Endothelial cell of umbilical vein (primary cell): ENCODE data around the gene STK10. TPM values are rescaled to one million over a fixed set of nuclear protein-coding genes. Genes with fewer than 3 reads are reported as not detected.

Experiments used
- BruUV-seq: library from RNA; stranded (reverse); fragments of 400-500 nt; replicated peaks from 2 replicates; lab custom pipeline; 2021; lab: Mats Ljungman, UMichigan
- CTCF ChIA-PET: fragments of 300-600, 350-600 bp; sonication (Branson Sonifier 250); formaldehyde crosslinking; loops from one replicate; lab custom pipeline; 2021; ENCODE audit warnings: antibody characterized with exemption, inconsistent platforms; lab: Charles Lee
- POLR2A ChIA-PET: fragments of 300-600, 350-600 bp; sonication (Branson Sonifier 250); formaldehyde crosslinking; loops from one replicate; lab custom pipeline; 2021; ENCODE audit warnings: antibody characterized with exemption, inconsistent platforms; lab: Charles Lee
- DNase-seq: peaks from one replicate; pipeline ENCODE4 v3.0.0-alpha.2; 2011; ENCODE audit warnings: low read depth, low spot score
- FAIRE-seq: peaks from 2 replicates; lab custom pipeline; 2011; peaks lifted over from hg19 to GRCh38; lab: Jason Lieb, UNC
- H2AFZ ChIP-seq: 2 replicates; pipeline ENCODE4 v1.6.0; 2012; ENCODE audit warnings: low read depth, low read length, control low read depth, inconsistent platforms
- H3K27ac ChIP-seq: 2 replicates; pipeline ENCODE4 v1.5.1; 2011; ENCODE audit warnings: low read depth, mild to moderate bottlenecking, control low read depth, low read length, moderate library complexity; ENCODE audit not compliant: insufficient read depth
- H3K27me3 ChIP-seq, 2 experiments: 2 replicates each; pipeline versions ENCODE4 v1.6.0 to v1.6.1; 2011; ENCODE audit warnings: low read length in 2 of 2, mixed read lengths in 1 of 2; ENCODE audit not compliant: control insufficient read depth in 2 of 2, insufficient read depth in 2 of 2
- H3K36me3 ChIP-seq, 2 experiments: 2 replicates in 1 of 2; 3 replicates in 1 of 2; pipeline ENCODE4 v1.5.1; 2011; ENCODE audit warnings: low read length in 2 of 2, mild to moderate bottlenecking in 1 of 2, moderate library complexity in 1 of 2; ENCODE audit not compliant: control insufficient read depth in 2 of 2, insufficient read depth in 2 of 2; ENCODE audit errors: extremely low read depth in 1 of 2
- H3K4me1 ChIP-seq: 3 replicates; pipeline ENCODE4 v1.5.1; 2011; ENCODE audit warnings: mild to moderate bottlenecking, low read length; ENCODE audit not compliant: control insufficient read depth, insufficient read depth; ENCODE audit errors: extremely low read depth
- H3K4me2 ChIP-seq: 2 replicates; pipeline ENCODE4 v1.6.1; 2011; ENCODE audit warnings: low read length, control low read depth, mixed read lengths; ENCODE audit not compliant: insufficient read depth
- H3K4me3 ChIP-seq, 3 experiments: fragments of 200-600 bp in 1 of 3; sonication (generic), shearing (Covaris generic) in 1 of 3; replicated peaks in 1 of 3; 2 replicates each; pipeline ENCODE4 v1.5.1; 2011 to 2016; ENCODE audit warnings: control low read depth in 3 of 3, low read length in 3 of 3, mild to moderate bottlenecking in 2 of 3, inconsistent platforms in 1 of 3, low read depth in 1 of 3, moderate library complexity in 1 of 3; ENCODE audit not compliant: insufficient read depth in 1 of 3
- H3K79me2 ChIP-seq: 2 replicates; pipeline ENCODE4 v1.6.0; 2012; ENCODE audit warnings: low read length, inconsistent platforms; ENCODE audit not compliant: control insufficient read depth, insufficient read depth
- H3K9ac ChIP-seq: replicated peaks from 2 replicates; pipeline ENCODE3; 2011; ENCODE audit warnings: low read length, control low read depth; ENCODE audit not compliant: insufficient read depth; ENCODE audit errors: extremely low read depth
- H3K9me1 ChIP-seq: replicated peaks from 3 replicates; pipeline ENCODE4 v1.6.0; 2011; ENCODE audit warnings: mild to moderate bottlenecking, low read length; ENCODE audit not compliant: control insufficient read depth, insufficient read depth; ENCODE audit errors: extremely low read depth
- H3K9me3 ChIP-seq: replicated peaks from 2 replicates; pipeline ENCODE4 v1.5.1; 2012; ENCODE audit warnings: low read length, inconsistent platforms; ENCODE audit not compliant: control insufficient read depth, insufficient read depth
- H4K20me1 ChIP-seq: replicated peaks from 2 replicates; pipeline ENCODE3; 2011; ENCODE audit warnings: mild to moderate bottlenecking, low read length; ENCODE audit not compliant: control insufficient read depth, insufficient read depth; ENCODE audit errors: extremely low read depth
- CTCF ChIP-seq, 2 donors: IDR thresholded peaks; 1 replicate in 1 of 2; 2 replicates in 1 of 2; pipeline ENCODE4 v1.5.1; 2011; ENCODE audit warnings: low read length in 2 of 2, mild to moderate bottlenecking in 2 of 2, moderate library complexity in 2 of 2, control low read depth in 1 of 2, inconsistent platforms in 1 of 2, low read depth in 1 of 2; ENCODE audit not compliant: insufficient read depth in 1 of 2; ENCODE audit errors: extremely low read depth in 1 of 2
- EZH2 ChIP-seq: IDR thresholded peaks from 2 replicates; pipeline ENCODE4 v1.6.1; 2012; ENCODE audit warnings: borderline replicate concordance, low read depth, mild to moderate bottlenecking, moderate library complexity, low read length, inconsistent platforms; ENCODE audit not compliant: severe bottlenecking
- FOS ChIP-seq: IDR thresholded peaks from 2 replicates; pipeline ENCODE4 v1.6.1; 2011; ENCODE audit warnings: mild to moderate bottlenecking, low read length, moderate library complexity, borderline replicate concordance; ENCODE audit not compliant: insufficient read depth
- GATA2 ChIP-seq: IDR thresholded peaks from 2 replicates; pipeline ENCODE4 v1.7.0; 2011; ENCODE audit warnings: low read depth, mild to moderate bottlenecking, moderate library complexity, mixed read lengths, low read length; ENCODE audit not compliant: insufficient read length, insufficient read depth
- JUN ChIP-seq: IDR thresholded peaks from 2 replicates; pipeline ENCODE4 v1.6.1; 2011; ENCODE audit warnings: borderline replicate concordance, low read depth; ENCODE audit not compliant: insufficient read length, insufficient read depth
- MAX ChIP-seq: IDR thresholded peaks from 2 replicates; pipeline ENCODE4 v1.6.1; 2011; ENCODE audit not compliant: insufficient read depth, insufficient read length
- MYC ChIP-seq: IDR thresholded peaks from one replicate; pipeline ENCODE4 v1.6.1; 2011; ENCODE audit warnings: mild to moderate bottlenecking, low read depth, low read length
- POLR2A ChIP-seq: IDR thresholded peaks from 2 replicates; pipeline ENCODE4 v1.6.1; 2012; ENCODE audit warnings: low read depth, mild to moderate bottlenecking, control low read depth, low read length
- POLR2AphosphoS5 ChIP-seq: IDR thresholded peaks from 2 replicates; pipeline ENCODE4 v1.6.1; 2012; ENCODE audit warnings: low read depth, mild to moderate bottlenecking, control low read depth, low read length, moderate library complexity; ENCODE audit not compliant: insufficient read depth
- dilution Hi-C: fragments of 300-500 bp; cut with MboI; formaldehyde crosslinking; loops from one replicate; pipeline ENCODE4 v1.15.0; 2019; ENCODE audit warnings: low sequenced_read_pairs; ENCODE audit not compliant: extremely low pct_ligation_motif_present
- intact Hi-C: fragments of 100-400 bp; cut with micrococcal nuclease; formaldehyde crosslinking; loops from one replicate; pipeline ENCODE4 v1.10.0; 2022
- polyA plus RNA-seq, 4 experiments: library from polyadenylated mRNA; depleted of rRNA in 3 of 4; stranded (reverse) in 3 of 4; unstranded in 1 of 4; fragments of >200 nt; gene quantifications; 2 replicates each; pipeline versions ENCODE4 v1.2.1 to v1.2.3, GENCODE V29; 2011 to 2012; ENCODE audit warnings: missing spikeins in 1 of 4
- total RNA-seq: library from RNA; stranded (reverse); gene quantifications from 2 replicates; pipeline ENCODE4 v1.2.3, GENCODE V29; 2021

Gene STK10
- total and polyA plus RNA-seq, 2 donors (not counting 3 experiments of a cell fraction or from before 2014, with no cell fraction given): 16.9 to 47.2 TPM

- Histone ChIP-seq H3K36me3 (peaks cover 6 to 9% of the 10 kb centered on the region in 2 experiments), H3K4me3 (no peak overlapping the region), H3K27ac (no peak overlapping the region), H4K20me1 (no peaks in the 10 kb centered on the region), H2AFZ (no peak overlapping the region), H3K9me1 (no peaks in the 10 kb centered on the region), H3K4me2 (no peak overlapping the region), H3K27me3 (no peaks in the 10 kb centered on the region), H3K4me1 (no peaks in the 10 kb centered on the region), H3K79me2 (no peaks in the 10 kb centered on the region), H3K9ac (no peak overlapping the region), H3K9me3 (no peaks in the 10 kb centered on the region)
- ChIA-PET CTCF (interaction anchor here (3.2 kb wide), 1 partner anchor 143 kb away, joined by 32 read pairs; no protein-coding TSS in a partner anchor), POLR2A (no interaction called here)
- TF ChIP-seq GATA2 (no peak), MAX (no peak), JUN (no peak), FOS (no peak), POLR2AphosphoS5 (no peak), CTCF (IDR thresholded peaks at IDR 0.05; ENCODE audit: extremely low read depth in 1 of 2, insufficient read depth in 1 of 2, low read depth in 1 of 2, low read length in 2 of 2) (no peak), POLR2A (no peak), EZH2 (no peak), MYC (no peak)
- FAIRE-seq: no peak
- DNase-seq: no peak
- dilution Hi-C loops: no loop called here
- BruUV-seq: no TSS peak
- intact Hi-C loops: loop anchor here (5.0 kb wide), 2 partner anchors 47 to 638 kb away; partner anchors contain the start of gene FGF18
Observed at GRCh38 chr5:172055421-172055820, 132.6 kb downstream of the STK10 start.
